OCI-LY7 (cell line): Measurements from ENCODE around the gene FRMPD4.

ENCODE experiments used
- CTCF ChIP-seq: fragments of 200-600 bp; sonication (generic); conservative IDR thresholded peaks from 2 replicates; pipeline ENCODE4 v1.5.1; 2014; ENCODE audit warnings: mild to moderate bottlenecking, antibody characterized with exemption, low read length, moderate library complexity, mixed read lengths
- EZH2phosphoT487 ChIP-seq: fragments of 200-600 bp; sonication (generic); IDR thresholded peaks from 2 replicates; pipeline ENCODE4 v1.6.1; 2018; ENCODE audit warnings: low read depth, borderline replicate concordance, mild to moderate bottlenecking, mixed run types, antibody characterized with exemption, low read length, moderate library complexity, mixed read lengths

DNA sequence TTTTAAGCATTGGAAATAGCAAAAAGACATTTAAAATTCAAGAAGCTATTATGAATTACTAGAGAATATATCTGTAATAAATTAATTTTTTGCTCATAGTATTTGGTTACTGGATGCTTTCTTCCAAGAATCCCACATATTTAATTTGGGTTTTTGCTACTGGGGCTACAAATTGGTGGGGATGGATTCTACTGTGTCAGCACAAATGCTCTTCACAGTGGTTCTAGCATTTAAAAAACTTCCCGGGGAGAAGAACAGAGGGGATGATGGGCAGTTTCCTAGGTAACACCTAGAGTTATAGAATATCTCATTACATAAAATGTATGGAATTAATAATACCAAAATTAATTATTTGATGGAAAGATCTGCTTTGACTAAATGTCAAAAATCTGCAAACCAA, 584.0 kb downstream of the FRMPD4 start:
- TF ChIP-seq CTCF (no peak), EZH2phosphoT487 (no peak)
